Measurements from ENCODE around the gene MUC6.

DNA sequence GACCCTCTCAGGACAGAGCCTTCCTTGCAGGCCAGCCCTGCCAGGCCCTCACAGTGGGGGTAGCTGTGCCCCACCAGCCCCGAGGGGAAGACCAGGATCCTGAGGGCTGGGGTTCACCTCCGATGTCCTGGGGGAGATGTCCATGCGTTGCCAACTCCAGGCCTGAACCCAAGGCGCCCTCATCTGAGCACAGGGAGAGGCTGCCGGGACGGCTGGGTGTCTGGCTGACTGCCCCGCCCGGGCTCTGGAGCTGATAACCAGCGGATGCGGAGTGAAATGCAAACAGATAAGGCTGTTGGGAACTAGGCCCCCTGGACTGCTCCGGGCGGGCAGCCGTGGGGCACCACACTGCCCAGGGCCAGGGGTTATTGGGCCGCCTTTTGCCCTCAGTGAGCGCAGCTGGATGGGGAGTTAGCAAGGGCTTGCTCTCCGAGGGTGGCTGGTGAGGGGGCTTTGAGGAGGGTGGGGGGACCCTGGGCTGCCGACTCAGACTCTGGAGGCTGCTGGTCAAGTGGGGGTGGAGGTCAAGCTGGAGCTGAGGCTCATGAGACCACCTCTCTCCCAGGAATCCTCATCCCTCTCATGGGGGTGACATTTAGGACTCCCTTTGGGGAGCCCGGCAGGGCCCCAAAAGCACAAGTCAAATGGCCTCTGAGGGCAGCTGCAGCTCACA, 5.6 kb upstream of the MUC6 start:
- TF ChIP-seq, protein P1, sequence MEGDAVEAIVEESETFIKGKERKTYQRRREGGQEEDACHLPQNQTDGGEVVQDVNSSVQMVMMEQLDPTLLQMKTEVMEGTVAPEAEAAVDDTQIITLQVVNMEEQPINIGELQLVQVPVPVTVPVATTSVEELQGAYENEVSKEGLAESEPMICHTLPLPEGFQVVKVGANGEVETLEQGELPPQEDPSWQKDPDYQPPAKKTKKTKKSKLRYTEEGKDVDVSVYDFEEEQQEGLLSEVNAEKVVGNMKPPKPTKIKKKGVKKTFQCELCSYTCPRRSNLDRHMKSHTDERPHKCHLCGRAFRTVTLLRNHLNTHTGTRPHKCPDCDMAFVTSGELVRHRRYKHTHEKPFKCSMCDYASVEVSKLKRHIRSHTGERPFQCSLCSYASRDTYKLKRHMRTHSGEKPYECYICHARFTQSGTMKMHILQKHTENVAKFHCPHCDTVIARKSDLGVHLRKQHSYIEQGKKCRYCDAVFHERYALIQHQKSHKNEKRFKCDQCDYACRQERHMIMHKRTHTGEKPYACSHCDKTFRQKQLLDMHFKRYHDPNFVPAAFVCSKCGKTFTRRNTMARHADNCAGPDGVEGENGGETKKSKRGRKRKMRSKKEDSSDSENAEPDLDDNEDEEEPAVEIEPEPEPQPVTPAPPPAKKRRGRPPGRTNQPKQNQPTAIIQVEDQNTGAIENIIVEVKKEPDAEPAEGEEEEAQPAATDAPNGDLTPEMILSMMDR (IDR thresholded peaks at IDR 0.05; ENCODE audit: extremely low read depth in 1 of 2, insufficient read depth in 1 of 2, low read depth in 1 of 2, low read length in 2 of 2), result no peak
- TF ChIP-seq POLR2AphosphoS5 (IDR thresholded peaks at IDR 0.05; ENCODE audit: insufficient read depth, low read depth, low read length) (no peak), POLR2A (IDR thresholded peaks at IDR 0.05; ENCODE audit: low read depth, low read length) (no peak), EZH2 (IDR thresholded peaks at IDR 0.05; ENCODE audit: borderline replicate concordance, low read depth, low read length, severe bottlenecking) (no peak)
